ENCODE measurements around the gene SLC39A11. TPM values are rescaled to one million over a fixed set of nuclear protein-coding genes. Genes with fewer than 3 reads are reported as not detected.

SLC39A11 gene
- total RNA-seq, 1 donor from 2014 or later, result 26.0 TPM

DNA sequence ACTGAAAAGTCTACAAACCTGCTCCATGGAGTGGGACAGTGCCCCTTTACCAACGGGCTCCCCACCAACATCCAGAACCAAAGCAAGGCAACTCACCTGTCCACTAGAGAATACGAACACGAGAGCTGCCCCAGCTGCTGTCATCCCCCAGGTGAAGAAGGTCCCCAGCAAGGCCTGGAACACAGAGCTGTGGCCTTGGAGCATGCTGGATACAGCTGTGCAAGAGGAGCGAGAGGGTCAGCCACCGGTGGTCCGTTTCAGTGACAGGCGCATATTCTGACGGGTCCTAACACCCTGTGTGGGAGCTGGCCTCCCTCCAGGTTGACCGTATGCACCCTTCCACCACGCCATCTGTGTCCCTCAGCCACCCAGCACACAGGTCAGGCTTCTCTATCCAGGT lies 3.9 kb downstream of the SLC39A11 start:
- Mint-ChIP-seq H3K4me3 (no peak overlapping the region), H3K27ac (no peak overlapping the region), H3K27me3 (ENCODE audit: low read depth) (no peaks in the 10 kb centered on the region), H3K36me3 (peaks cover 28% of the 10 kb centered on the region), H3K4me1 (peaks cover 11% of the 10 kb centered on the region), H3K9me3 (peaks cover 3% of the 10 kb centered on the region)
- TF ChIP-seq, protein P1, sequence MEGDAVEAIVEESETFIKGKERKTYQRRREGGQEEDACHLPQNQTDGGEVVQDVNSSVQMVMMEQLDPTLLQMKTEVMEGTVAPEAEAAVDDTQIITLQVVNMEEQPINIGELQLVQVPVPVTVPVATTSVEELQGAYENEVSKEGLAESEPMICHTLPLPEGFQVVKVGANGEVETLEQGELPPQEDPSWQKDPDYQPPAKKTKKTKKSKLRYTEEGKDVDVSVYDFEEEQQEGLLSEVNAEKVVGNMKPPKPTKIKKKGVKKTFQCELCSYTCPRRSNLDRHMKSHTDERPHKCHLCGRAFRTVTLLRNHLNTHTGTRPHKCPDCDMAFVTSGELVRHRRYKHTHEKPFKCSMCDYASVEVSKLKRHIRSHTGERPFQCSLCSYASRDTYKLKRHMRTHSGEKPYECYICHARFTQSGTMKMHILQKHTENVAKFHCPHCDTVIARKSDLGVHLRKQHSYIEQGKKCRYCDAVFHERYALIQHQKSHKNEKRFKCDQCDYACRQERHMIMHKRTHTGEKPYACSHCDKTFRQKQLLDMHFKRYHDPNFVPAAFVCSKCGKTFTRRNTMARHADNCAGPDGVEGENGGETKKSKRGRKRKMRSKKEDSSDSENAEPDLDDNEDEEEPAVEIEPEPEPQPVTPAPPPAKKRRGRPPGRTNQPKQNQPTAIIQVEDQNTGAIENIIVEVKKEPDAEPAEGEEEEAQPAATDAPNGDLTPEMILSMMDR (IDR thresholded peaks at IDR 0.05; ENCODE audit: unreplicated experiment), result no peak
- no peak for DNase-seq (ENCODE audit: low spot score in 2 of 2, unreplicated experiment in 2 of 2)

DNA sequence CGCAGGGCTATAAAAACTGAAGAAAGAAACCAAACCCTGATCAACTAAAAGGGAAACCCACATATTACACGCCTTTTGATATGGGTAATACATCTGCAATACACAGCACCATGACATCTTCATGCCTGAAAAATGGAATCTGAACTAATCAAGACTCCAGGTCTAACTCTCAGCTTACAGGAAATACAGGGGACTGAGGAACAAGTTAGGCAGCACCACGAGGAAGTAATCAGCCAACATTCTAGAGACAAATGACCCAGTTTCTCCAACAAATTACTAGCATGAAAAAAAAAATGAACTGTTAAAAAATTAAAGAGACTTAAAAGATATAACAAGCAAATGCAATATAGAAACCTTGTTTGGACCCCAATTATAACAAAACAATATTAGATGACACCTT lies 9.1 kb downstream of the SLC39A11 start:
- peaks cover 52% of the 10 kb centered on the region for H3K36me3 Mint-ChIP-seq
- no peak overlapping the region for H3K4me3 Mint-ChIP-seq
- no peaks in the 10 kb centered on the region for H3K27me3 Mint-ChIP-seq (ENCODE audit: low read depth)
- H3K27ac Mint-ChIP-seq, result no peak overlapping the region
- H3K9me3 Mint-ChIP-seq, result peaks cover 26% of the 10 kb centered on the region
- no peaks in the 10 kb centered on the region for H3K4me1 Mint-ChIP-seq
- DNase-seq (ENCODE audit: low spot score in 2 of 2, unreplicated experiment in 2 of 2), result no peak
- TF ChIP-seq, protein P1 (IDR thresholded peaks at IDR 0.05; ENCODE audit: unreplicated experiment), result no peak

DNA sequence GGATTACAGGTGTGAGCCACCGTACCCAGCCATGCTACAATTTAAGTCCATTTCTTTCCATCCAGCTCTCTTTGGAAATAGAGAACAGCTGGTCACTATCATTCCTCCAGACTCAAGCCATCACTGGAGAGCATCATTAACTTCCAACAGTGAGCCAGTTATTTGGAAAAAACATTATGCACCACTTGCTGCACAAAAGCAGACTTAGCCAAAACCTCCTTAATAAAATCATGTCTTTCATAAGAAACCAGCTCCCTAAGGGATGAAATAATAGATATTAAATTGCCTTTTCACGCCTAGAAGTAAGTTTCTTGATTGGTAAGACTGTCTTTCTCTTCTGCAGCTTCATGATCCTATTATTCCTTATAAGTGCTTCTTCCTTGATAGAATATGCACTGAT lies 17.9 kb downstream of the SLC39A11 start:
- Mint-ChIP-seq H3K4me3 (no peak overlapping the region), H3K27me3 (ENCODE audit: low read depth) (no peaks in the 10 kb centered on the region), H3K9me3 (peaks cover 12% of the 10 kb centered on the region), H3K36me3 (peaks cover 12% of the 10 kb centered on the region), H3K4me1 (peaks cover 14% of the 10 kb centered on the region), H3K27ac (no peak overlapping the region)
- DNase-seq (ENCODE audit: low spot score in 2 of 2, unreplicated experiment in 2 of 2), result no peak
- TF ChIP-seq, protein P1 (IDR thresholded peaks at IDR 0.05; ENCODE audit: unreplicated experiment), result no peak

DNA sequence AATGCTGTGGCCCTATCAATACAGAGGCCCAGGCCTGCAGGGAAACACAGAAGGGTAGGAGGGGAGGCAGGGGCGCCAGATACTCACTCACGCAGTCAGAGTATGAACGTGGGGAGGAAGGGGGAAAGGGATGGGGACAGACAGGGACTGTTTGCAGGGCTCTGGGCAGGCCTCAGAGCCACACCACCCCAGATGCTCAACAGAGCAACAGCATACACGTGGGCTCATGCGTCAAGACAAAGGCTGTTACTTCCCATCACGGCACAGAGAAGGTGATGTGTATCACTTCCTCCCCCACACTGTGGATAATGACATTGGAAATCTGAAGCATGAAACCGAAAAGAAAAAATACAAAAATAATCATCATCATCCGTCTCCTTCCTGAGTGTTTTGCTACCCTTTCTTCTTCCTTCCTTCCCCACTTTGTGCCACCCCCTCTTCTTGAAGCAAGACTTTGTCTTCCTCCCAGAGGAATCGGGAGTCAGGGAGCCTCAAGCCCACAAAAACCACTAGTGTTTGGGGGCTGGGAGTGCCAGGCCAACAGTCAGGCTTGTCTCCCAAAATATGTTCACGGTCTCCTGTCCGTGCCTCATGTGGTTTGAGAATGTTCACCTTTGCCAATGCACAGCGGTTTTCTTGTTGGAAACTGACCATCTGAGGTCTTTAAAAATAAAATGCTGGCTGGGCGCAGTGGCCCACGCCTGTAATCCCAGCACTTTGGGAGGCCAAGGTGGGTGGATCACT lies 20.1 kb downstream of the SLC39A11 start:
- H3K27me3 Mint-ChIP-seq (ENCODE audit: low read depth), result no peaks in the 10 kb centered on the region
- no peak overlapping the region for H3K27ac Mint-ChIP-seq
- DNase-seq (ENCODE audit: low spot score in 2 of 2, unreplicated experiment in 2 of 2), result no peak
- no peak overlapping the region for H3K4me3 Mint-ChIP-seq
- H3K9me3 Mint-ChIP-seq, result peaks cover 8% of the 10 kb centered on the region
- TF ChIP-seq, protein P1 (IDR thresholded peaks at IDR 0.05; ENCODE audit: unreplicated experiment), result no peak
- H3K4me1 Mint-ChIP-seq, result peaks cover 33% of the 10 kb centered on the region
- H3K36me3 Mint-ChIP-seq, result peaks cover 9% of the 10 kb centered on the region

DNA sequence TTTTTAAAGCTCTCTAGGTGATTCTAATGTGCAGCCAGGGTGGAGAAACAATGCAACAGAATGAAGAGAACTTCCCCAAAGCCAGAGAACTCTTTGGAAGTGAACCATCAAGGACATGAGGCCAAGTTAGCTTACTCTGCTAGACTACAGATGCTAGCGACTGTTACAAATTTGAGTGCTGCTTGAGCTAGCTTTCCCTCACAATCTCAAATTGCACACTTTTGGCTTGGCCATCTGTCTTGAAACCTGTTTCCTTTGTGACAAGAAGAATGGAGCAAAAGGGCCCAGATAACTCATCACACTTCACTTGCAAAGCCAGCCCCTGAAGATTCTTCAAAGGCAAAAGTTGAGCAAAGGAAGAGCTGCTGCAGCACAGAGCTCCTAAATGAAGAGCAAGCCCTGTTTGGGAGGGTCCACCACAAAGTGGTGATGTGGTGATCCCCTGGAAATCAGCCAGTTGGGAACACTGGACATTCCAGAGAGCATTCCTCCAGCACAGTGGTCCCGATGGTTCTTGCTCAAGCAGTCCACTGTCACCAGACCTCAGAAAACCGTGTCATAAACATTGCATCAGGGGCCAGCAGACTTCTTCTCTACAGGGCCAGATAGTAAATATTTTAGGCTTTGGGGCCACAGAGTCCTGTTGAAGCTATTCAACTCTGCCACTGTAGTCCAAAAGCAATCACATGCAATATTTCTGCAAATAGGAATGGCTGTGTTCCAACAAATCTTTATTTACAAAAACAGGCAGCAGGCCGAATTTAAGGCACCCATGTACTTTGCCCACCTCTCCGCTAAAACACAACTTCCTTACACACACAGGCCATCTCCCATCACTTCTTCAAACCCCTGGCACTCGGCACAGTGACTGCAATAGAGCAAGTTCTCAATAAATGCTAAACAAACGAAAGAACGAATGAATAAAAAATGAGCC lies 21.2 kb downstream of the SLC39A11 start:
- TF ChIP-seq, protein P1 (IDR thresholded peaks at IDR 0.05; ENCODE audit: unreplicated experiment), result no peak
- no peaks in the 10 kb centered on the region for H3K27me3 Mint-ChIP-seq (ENCODE audit: low read depth)
- no peak for DNase-seq (ENCODE audit: low spot score in 2 of 2, unreplicated experiment in 2 of 2)
- no peak overlapping the region for H3K4me3 Mint-ChIP-seq
- H3K36me3 Mint-ChIP-seq, result peaks cover 14% of the 10 kb centered on the region
- peaks cover 34% of the 10 kb centered on the region for H3K4me1 Mint-ChIP-seq
- H3K9me3 Mint-ChIP-seq, result peaks cover 12% of the 10 kb centered on the region
- no peak overlapping the region for H3K27ac Mint-ChIP-seq
